GM06990 (cell line): ENCODE data around the gene CRIP3.

Experiments used
- DNase-seq: peaks from one replicate; pipeline ENCODE4 v3.0.0-alpha.2; 2011; ENCODE audit not compliant: insufficient read length; ENCODE audit errors: extremely low read depth
- H3K27me3 ChIP-seq: replicated peaks from 2 replicates; pipeline ENCODE4 v1.6.0; 2011; ENCODE audit warnings: low read length; ENCODE audit not compliant: control insufficient read depth, insufficient read depth
- H3K36me3 ChIP-seq: 2 replicates; pipeline ENCODE4 v1.5.1; 2011; ENCODE audit warnings: low read length; ENCODE audit not compliant: control insufficient read depth, insufficient read depth
- H3K4me3 ChIP-seq: replicated peaks from 2 replicates; pipeline ENCODE4 v1.5.1; 2011; ENCODE audit warnings: low read depth, mild to moderate bottlenecking, control low read depth, low read length
- CTCF ChIP-seq: IDR thresholded peaks from 2 replicates; pipeline ENCODE4 v1.5.1; 2011; ENCODE audit warnings: low read length, control low read depth, mild to moderate bottlenecking, inconsistent platforms; ENCODE audit not compliant: insufficient read depth, poor library complexity, severe bottlenecking

CRIP3 gene

DNA sequence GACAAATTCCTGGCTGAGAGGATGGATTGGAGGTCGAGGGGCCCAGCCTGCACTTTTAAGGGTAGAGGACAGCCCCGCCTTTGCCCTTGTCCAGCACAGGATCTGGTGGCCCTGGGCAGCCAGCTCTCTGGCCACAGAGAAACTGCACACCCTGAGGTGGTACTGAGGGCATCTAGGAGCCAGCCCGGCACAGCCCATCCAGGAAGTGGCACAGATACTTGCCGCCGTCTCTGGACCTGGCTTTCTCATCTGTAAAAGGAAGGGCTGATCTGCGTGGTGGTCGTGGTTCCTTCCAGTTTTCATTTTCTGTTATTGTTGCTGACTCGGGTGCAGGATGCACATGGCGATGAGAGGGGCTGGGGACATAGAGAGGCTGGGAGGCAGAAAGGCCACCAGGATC is 26.6 kb downstream of the CRIP3 start:
- H3K4me3 ChIP-seq = no peak overlapping the region
- no peak for TF ChIP-seq CTCF
- H3K27me3 ChIP-seq = no peaks in the 10 kb centered on the region; the same call in 1 of the 2 replicates
- no peaks in the 10 kb centered on the region for H3K36me3 ChIP-seq
- no peak for DNase-seq

DNA sequence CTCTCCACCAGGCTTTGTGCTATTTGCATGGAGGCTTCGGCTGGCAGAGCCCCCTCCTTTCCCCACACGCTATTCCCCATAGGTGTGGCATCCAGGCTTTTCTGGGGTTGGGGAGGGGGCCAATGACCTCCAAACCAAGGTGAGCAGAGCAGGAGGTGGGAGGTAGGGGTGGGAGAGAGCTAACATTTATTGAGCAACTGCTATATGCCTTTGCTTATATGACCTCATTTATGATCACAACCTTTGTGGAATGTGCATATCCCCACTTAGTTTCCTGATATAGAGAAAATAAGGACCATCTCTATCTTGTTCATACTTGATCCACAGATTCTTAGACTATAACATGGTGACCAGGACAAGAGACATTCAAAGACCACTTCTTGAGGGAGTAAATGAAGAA is 28.4 kb downstream of the CRIP3 start:
- no peak for DNase-seq
- Histone ChIP-seq H3K36me3 (no peaks in the 10 kb centered on the region), H3K27me3 (no peaks in the 10 kb centered on the region; the same call in 1 of the 2 replicates), H3K4me3 (no peak overlapping the region)
- TF ChIP-seq CTCF = no peak

GRCh38 chr6:43278524-43279078 is 30.0 kb downstream of the CRIP3 start:
- Histone ChIP-seq H3K4me3 (no peak overlapping the region), H3K36me3 (no peaks in the 10 kb centered on the region), H3K27me3 (no peaks in the 10 kb centered on the region; the same call in 1 of the 2 replicates)
- DNase-seq = no peak
- no peak for TF ChIP-seq CTCF

DNA sequence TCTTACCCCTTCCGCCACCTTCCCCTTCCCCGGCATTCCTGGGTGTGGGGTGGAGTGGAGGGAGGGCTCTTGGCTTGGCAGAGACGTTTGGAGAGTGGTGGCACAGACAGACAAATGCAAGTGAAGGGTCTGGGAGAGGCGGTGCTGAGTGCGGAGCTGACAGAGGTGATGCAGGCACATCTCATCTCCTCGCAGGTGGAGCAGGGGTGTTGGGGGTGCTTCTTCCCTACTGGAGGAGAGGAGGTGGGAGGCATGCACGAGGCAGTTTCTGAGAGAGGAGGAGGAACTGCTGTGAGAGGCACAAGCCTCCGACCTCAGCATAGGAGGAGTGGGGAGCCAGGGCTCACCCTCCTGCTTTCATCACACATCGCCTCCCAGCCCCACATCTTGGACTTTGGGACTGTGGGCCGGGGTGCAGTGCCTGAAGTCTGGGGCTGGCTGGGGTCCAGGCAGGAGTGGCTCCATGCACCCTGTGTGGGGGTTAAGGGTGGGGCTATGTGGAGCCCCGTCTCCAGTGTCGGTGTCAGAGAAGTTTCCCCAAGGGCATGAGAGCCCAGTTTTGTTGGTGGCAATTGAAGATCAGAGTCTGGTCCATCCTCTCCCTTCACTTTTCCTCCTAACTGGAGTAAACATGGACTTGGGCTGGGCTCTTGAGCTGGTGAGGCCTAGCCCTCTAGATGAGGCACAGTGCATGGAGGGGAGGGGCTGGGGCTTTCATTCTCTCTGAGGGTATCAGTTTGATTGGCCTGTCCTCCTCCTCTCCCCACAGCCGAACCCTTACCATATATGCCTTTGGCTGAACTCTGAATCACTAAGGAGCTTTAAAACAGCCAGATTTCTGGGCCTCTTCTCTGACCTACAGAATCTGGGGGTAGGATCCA is 30.7 kb downstream of the CRIP3 start:
- no peaks in the 10 kb centered on the region for H3K36me3 ChIP-seq
- no peak overlapping the region for H3K4me3 ChIP-seq
- no peaks in the 10 kb centered on the region; the same call in 1 of the 2 replicates for H3K27me3 ChIP-seq
- DNase-seq = no peak
- TF ChIP-seq CTCF = no peak

- no peaks in the 10 kb centered on the region; the same call in 1 of the 2 replicates for H3K27me3 ChIP-seq
- H3K36me3 ChIP-seq = no peaks in the 10 kb centered on the region
- H3K4me3 ChIP-seq = no peak overlapping the region
- no peak for TF ChIP-seq CTCF
- DNase-seq = no peak
Measured at GRCh38 chr6:43277306-43277642, 31.4 kb downstream of the CRIP3 start.
